CD14-positive monocyte (primary cell): ENCODE data around the gene ARHGEF10L. TPM values are rescaled to one million over a fixed set of nuclear protein-coding genes. Genes with fewer than 3 reads are reported as not detected.

ENCODE experiments used
- DNase-seq, 3 donors: peaks; one replicate each; pipeline ENCODE4 v3.0.0-alpha.2; 2011 to 2022
- H2AFZ ChIP-seq: 2 replicates; pipeline ENCODE4 v1.6.0; 2012; ENCODE audit warnings: mild to moderate bottlenecking, low read depth, low read length, inconsistent platforms; ENCODE audit not compliant: insufficient read depth, poor library complexity, severe bottlenecking
- H3K27ac ChIP-seq, 2 donors: 1 replicate in 1 of 2; 2 replicates in 1 of 2; pipeline ENCODE4 v1.5.1; 2012 to 2013; ENCODE audit warnings: low read length in 2 of 2, control low read depth in 1 of 2, inconsistent platforms in 1 of 2, low read depth in 1 of 2, mild to moderate bottlenecking in 1 of 2
- H3K27me3 ChIP-seq, 2 donors: one replicate each; pipeline versions ENCODE4 v1.6.0 to v1.6.1; 2011 to 2013; ENCODE audit warnings: low read length in 2 of 2; ENCODE audit not compliant: control insufficient read depth in 2 of 2, insufficient read depth in 2 of 2
- H3K36me3 ChIP-seq, 2 donors: replicated peaks in 1 of 2; 1 replicate in 1 of 2; 2 replicates in 1 of 2; pipeline versions ENCODE4 v1.5.1 to v1.6.1; 2012 to 2013; ENCODE audit warnings: low read length in 2 of 2, control low read depth in 1 of 2, inconsistent platforms in 1 of 2, mild to moderate bottlenecking in 1 of 2; ENCODE audit not compliant: insufficient read depth in 2 of 2, control insufficient read depth in 1 of 2
- H3K4me1 ChIP-seq, 2 donors: 1 replicate in 1 of 2; 2 replicates in 1 of 2; pipeline versions ENCODE4 v1.5.1 to v1.6.1; 2012 to 2013; ENCODE audit warnings: low read length in 2 of 2, control low read depth in 1 of 2, inconsistent platforms in 1 of 2, mild to moderate bottlenecking in 1 of 2, moderate library complexity in 1 of 2; ENCODE audit not compliant: insufficient read depth in 2 of 2, control insufficient read depth in 1 of 2
- H3K4me2 ChIP-seq: replicated peaks from 2 replicates; pipeline ENCODE3; 2012; ENCODE audit warnings: low read length, moderate library complexity, mild to moderate bottlenecking; ENCODE audit not compliant: poor library complexity, severe bottlenecking; ENCODE audit errors: extremely low read depth
- H3K4me3 ChIP-seq, 3 experiments: fragments of 200-600 bp in 1 of 3; sonication (generic) in 1 of 3; replicated peaks in 1 of 3; 1 replicate in 2 of 3; 2 replicates in 1 of 3; pipeline ENCODE4 v1.5.1; 2011 to 2013; ENCODE audit warnings: low read length in 3 of 3, mild to moderate bottlenecking in 3 of 3, control low read depth in 2 of 3, low read depth in 2 of 3, inconsistent platforms in 1 of 3, moderate library complexity in 1 of 3
- H3K79me2 ChIP-seq: 2 replicates; pipeline ENCODE4 v1.6.0; 2012; ENCODE audit warnings: mild to moderate bottlenecking, control low read depth, inconsistent platforms, low read length, moderate library complexity; ENCODE audit not compliant: insufficient read depth
- H3K9ac ChIP-seq: 2 replicates; pipeline ENCODE4 v1.6.0; 2017; ENCODE audit warnings: low read length, mild to moderate bottlenecking; ENCODE audit not compliant: insufficient read depth, poor library complexity, severe bottlenecking
- H3K9me3 ChIP-seq, 2 donors: replicated peaks in 1 of 2; 1 replicate in 1 of 2; 2 replicates in 1 of 2; pipeline versions ENCODE4 v1.5.1 to v1.6.1; 2012 to 2013; ENCODE audit warnings: low read length in 2 of 2, control low read depth in 1 of 2; ENCODE audit not compliant: control insufficient read depth in 1 of 2, insufficient read depth in 1 of 2
- H4K20me1 ChIP-seq: 2 replicates; pipeline ENCODE4 v1.6.0; 2012; ENCODE audit warnings: mild to moderate bottlenecking, low read length, control low read depth, moderate library complexity; ENCODE audit not compliant: insufficient read depth
- H3K27ac Mint-ChIP-seq, 7 donors: one replicate each; pipeline ENCODE4 v1.8.0; 2020; ENCODE audit warnings: mild to moderate bottlenecking in 7 of 7, mixed read lengths in 7 of 7, moderate library complexity in 6 of 7, inconsistent platforms in 2 of 7
- H3K27me3 Mint-ChIP-seq, 3 donors: one replicate each; pipeline ENCODE4 v1.8.0; 2021 to 2022; ENCODE audit warnings: low read depth in 3 of 3, mild to moderate bottlenecking in 3 of 3, mixed read lengths in 3 of 3, moderate library complexity in 3 of 3, inconsistent platforms in 1 of 3
- H3K36me3 Mint-ChIP-seq, 2 donors: one replicate each; pipeline ENCODE4 v1.8.0; 2020; ENCODE audit warnings: mixed read lengths in 2 of 2, inconsistent platforms in 1 of 2, mild to moderate bottlenecking in 1 of 2
- H3K4me1 Mint-ChIP-seq: one replicate; pipeline ENCODE4 v1.8.0; 2020; ENCODE audit warnings: mild to moderate bottlenecking, mixed read lengths
- H3K4me3 Mint-ChIP-seq, 2 donors: one replicate each; pipeline ENCODE4 v1.8.0; 2020; ENCODE audit warnings: mild to moderate bottlenecking in 2 of 2, mixed read lengths in 2 of 2, moderate library complexity in 1 of 2
- H3K9me3 Mint-ChIP-seq, 7 donors: one replicate each; pipeline ENCODE4 v1.8.0; 2020 to 2022; ENCODE audit warnings: mixed read lengths in 7 of 7, mild to moderate bottlenecking in 6 of 7, moderate library complexity in 6 of 7, inconsistent platforms in 2 of 7
- WGBS: methylation state at CpG from one replicate; pipeline ENCODE4 v1.1.5; 2013; ENCODE audit warnings: missing lambda C conversion rate; ENCODE audit not compliant: insufficient coverage; 5-methylcytosine and 5-hydroxymethylcytosine counted together
- intact Hi-C, 2 donors: fragments of 100-400 bp; cut with micrococcal nuclease; formaldehyde crosslinking; loops; one replicate each; pipeline versions ENCODE4 v1.15.0 to v1.15.1; 2023
- polyA plus RNA-seq, 3 donors: library from polyadenylated mRNA; depleted of rRNA in 1 of 3; unstranded in 2 of 3; stranded (reverse) in 1 of 3; fragments of 300-500 nt in 2 of 3; fragments of >200 nt in 1 of 3; fragmentation: Illumina TruSeq in 2 of 3; gene quantifications; 1 replicate in 2 of 3; 2 replicates in 1 of 3; pipeline ENCODE4 v1.2.3, GENCODE V29; 2012 to 2021
- TF ChIP-seq, protein P1 (sequence below): fragments of 200-600 bp; IDR thresholded peaks from one replicate; pipeline ENCODE4 v1.8.0; 2022; ENCODE audit warnings: antibody characterized with exemption, mild to moderate bottlenecking

The ARHGEF10L gene
- polyA plus RNA-seq, 3 donors = 20.7 to 95.7 (median 23.7) TPM

DNA sequence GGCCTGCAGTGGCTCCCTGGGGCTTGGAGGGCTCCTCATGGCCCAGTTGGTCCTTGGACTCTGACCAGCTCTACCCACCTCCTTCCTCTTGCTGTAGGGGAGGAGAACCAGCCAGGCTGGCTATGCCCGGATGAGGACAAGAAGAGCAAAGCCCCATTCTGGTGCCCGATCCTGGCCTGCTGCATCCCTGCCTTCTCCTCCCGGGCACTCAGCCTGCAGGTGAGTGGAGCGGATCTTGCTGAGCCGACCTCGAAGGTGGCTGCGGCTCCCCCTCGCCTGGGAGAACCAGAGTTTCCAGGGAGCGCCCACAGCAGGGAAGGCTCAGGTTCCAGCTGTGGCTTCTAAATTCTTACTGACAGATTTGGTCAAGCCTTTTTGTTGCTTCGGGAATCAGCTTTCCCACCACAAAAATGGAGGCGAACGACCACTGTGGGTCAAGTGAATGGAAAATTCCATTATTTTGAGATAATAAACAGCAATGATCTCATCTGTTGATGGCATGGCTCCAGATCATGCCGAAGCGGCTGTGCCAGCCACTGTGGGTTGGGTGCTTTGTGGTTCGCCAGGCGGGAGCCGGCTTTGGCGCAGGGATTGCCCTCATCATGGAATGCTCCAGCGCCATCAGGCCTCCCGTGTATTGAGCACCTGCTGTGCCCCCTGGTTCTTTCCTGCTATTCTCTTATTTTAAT lies 109.1 kb downstream of the ARHGEF10L start:
- Mint-ChIP-seq H3K36me3 (peaks cover 88 to 100% of the 10 kb centered on the region in 2 donors), H3K27ac (no peak overlapping the region), H3K27me3 (peaks cover 3 to 7% (median 5%) of the 10 kb centered on the region in 3 donors), H3K4me3 (no peak overlapping the region), H3K4me1 (peaks cover 11% of the 10 kb centered on the region), H3K9me3 (peaks cover 0 to 1% (median 0%) of the 10 kb centered on the region in 7 donors)
- DNase-seq = no peak
- Histone ChIP-seq H3K79me2 (peaks cover 5% of the 10 kb centered on the region), H3K4me3 (no peak overlapping the region), H3K9ac (no peak overlapping the region), H3K36me3 (peaks cover 98 to 99% of the 10 kb centered on the region in 2 donors), H3K4me1 (peaks cover 3 to 4% of the 10 kb centered on the region in 2 donors), H2AFZ (no peak overlapping the region), H4K20me1 (peaks cover 78% of the 10 kb centered on the region), H3K4me2 (no peak overlapping the region), H3K27me3 (no peaks in the 10 kb centered on the region), H3K9me3 (no peaks in the 10 kb centered on the region), H3K27ac (no peak overlapping the region)
- WGBS = 94% methylated on average over 15 of the region's 20 CpGs
- intact Hi-C loops = no loop called here
- TF ChIP-seq, protein P1, sequence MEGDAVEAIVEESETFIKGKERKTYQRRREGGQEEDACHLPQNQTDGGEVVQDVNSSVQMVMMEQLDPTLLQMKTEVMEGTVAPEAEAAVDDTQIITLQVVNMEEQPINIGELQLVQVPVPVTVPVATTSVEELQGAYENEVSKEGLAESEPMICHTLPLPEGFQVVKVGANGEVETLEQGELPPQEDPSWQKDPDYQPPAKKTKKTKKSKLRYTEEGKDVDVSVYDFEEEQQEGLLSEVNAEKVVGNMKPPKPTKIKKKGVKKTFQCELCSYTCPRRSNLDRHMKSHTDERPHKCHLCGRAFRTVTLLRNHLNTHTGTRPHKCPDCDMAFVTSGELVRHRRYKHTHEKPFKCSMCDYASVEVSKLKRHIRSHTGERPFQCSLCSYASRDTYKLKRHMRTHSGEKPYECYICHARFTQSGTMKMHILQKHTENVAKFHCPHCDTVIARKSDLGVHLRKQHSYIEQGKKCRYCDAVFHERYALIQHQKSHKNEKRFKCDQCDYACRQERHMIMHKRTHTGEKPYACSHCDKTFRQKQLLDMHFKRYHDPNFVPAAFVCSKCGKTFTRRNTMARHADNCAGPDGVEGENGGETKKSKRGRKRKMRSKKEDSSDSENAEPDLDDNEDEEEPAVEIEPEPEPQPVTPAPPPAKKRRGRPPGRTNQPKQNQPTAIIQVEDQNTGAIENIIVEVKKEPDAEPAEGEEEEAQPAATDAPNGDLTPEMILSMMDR = no peak

DNA sequence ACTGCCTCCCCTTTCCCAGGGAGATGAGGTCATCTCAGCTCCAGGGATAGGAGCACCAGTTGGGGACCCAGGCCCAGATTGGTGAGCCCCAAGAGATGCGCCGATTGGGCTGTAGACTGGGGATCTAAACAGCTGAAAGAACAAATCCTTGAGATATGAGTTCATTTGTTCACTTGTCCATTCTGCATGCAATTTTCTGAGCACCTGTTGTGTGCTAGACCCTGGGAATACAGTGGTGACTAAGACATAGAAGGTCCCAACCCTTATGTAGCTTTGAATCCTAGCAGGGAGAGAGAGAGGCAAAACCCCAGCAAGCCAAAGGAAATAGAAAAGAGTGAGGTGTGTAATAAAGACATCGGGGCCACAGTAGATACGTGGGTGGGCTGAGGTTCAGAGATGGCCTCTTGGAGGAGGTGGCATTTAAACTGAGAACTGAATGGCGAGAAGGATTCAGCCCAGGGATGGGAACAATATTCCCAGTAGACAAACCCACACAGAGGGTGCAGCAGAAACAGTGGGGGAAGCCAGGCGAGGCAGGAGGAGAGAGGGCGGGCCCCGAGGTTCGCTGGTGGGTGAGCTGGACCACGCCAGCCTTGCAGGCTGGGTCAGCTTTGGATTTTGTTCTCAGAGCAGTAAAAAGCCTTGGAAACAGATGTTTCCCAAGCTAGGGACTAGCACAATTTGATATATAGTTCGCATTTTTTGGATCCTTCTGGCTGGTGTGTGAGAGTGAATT lies 110.0 kb downstream of the ARHGEF10L start:
- peak overlapping the region in 3 of 7 donors; percentile 13 to 46 (median 41) for H3K27ac Mint-ChIP-seq
- no peak overlapping the region for H3K4me3 Mint-ChIP-seq
- peaks cover 20% of the 10 kb centered on the region for H3K4me1 Mint-ChIP-seq
- Histone ChIP-seq H3K9ac (no peak overlapping the region), H3K4me3 (no peak overlapping the region), H3K27ac (no peak overlapping the region), H3K36me3 (peaks cover 98% of the 10 kb centered on the region in 2 donors), H3K4me1 (peaks cover 12 to 14% of the 10 kb centered on the region in 2 donors), H3K9me3 (no peaks in the 10 kb centered on the region), H3K27me3 (no peaks in the 10 kb centered on the region), H3K79me2 (peaks cover 3% of the 10 kb centered on the region), H2AFZ (no peak overlapping the region), H4K20me1 (peaks cover 86% of the 10 kb centered on the region), H3K4me2 (no peak overlapping the region)
- peaks cover 3 to 7% (median 5%) of the 10 kb centered on the region in 3 donors for H3K27me3 Mint-ChIP-seq
- WGBS = 82% methylated on average over 5 of the region's 11 CpGs
- intact Hi-C loops = no loop called here
- TF ChIP-seq, protein P1 = no peak
- peaks cover 88 to 100% of the 10 kb centered on the region in 2 donors for H3K36me3 Mint-ChIP-seq
- peaks cover 0 to 1% (median 0%) of the 10 kb centered on the region in 7 donors for H3K9me3 Mint-ChIP-seq
- DNase-seq = no peak
